K562 (cell line): ENCODE measurements around the gene PCED1B.

Experiments used
- CTCF ChIP-seq, 3 experiments: IDR thresholded peaks in 2 of 3; conservative IDR thresholded peaks in 1 of 3; 2 replicates each; pipeline ENCODE4 v1.5.1; 2011 to 2012; ENCODE audit warnings: low read length in 3 of 3, mild to moderate bottlenecking in 3 of 3, control low read depth in 2 of 3, improper control_type of control experiment in 1 of 3, inconsistent platforms in 1 of 3, low read depth in 1 of 3, mixed read lengths in 1 of 3, moderate library complexity in 1 of 3; ENCODE audit not compliant: insufficient read depth in 2 of 3
- MYC ChIP-seq, 2 experiments: fragments of 250-450 bp in 1 of 2; sonication (Bioruptor Pico) in 1 of 2; IDR thresholded peaks; 2 replicates each; pipeline versions ENCODE4 v1.5.1 to v1.6.1; 2012 to 2021; ENCODE audit warnings: low read depth in 2 of 2, borderline replicate concordance in 1 of 2, improper control_type of control experiment in 1 of 2, low read length in 1 of 2, mild to moderate bottlenecking in 1 of 2, moderate library complexity in 1 of 2
- NCOA1 ChIP-seq: fragments of 450-650 bp; IDR thresholded peaks from 2 replicates; pipeline ENCODE4 v1.6.1; 2016; ENCODE audit warnings: low read depth
- PATZ1 ChIP-seq: fragments of 250-450 bp; sonication (Bioruptor Pico); IDR thresholded peaks from 2 replicates; pipeline ENCODE4 v1.5.0; 2020; ENCODE audit warnings: mild to moderate bottlenecking, borderline replicate concordance
- POLR2A ChIP-seq: fragments of 450-650 bp; conservative IDR thresholded peaks from 2 replicates; pipeline ENCODE4 v1.6.1; 2016
- POLR3G ChIP-seq: IDR thresholded peaks from 2 replicates; pipeline ENCODE4 v1.6.1; 2011; ENCODE audit not compliant: insufficient read length, insufficient replicate concordance; ENCODE audit errors: extremely low read depth
- RFX7 ChIP-seq: fragments of 250-450 bp; sonication (Bioruptor Pico); IDR thresholded peaks from 2 replicates; pipeline ENCODE4 v1.5.1; 2021; ENCODE audit warnings: mild to moderate bottlenecking
- SP1 ChIP-seq: sonication (generic); formaldehyde crosslinking; IDR thresholded peaks from 2 replicates; pipeline ENCODE4 v1.8.1; 2022; ENCODE audit warnings: mild to moderate bottlenecking, missing genetic modification reagents
- SREBF1 ChIP-seq: fragments of 150-350 bp; IDR thresholded peaks from 2 replicates; pipeline ENCODE4 v1.6.1; 2014; ENCODE audit warnings: antibody characterized with exemption, low read depth, low read length, borderline replicate concordance
- ZNF395 ChIP-seq: fragments of 200-800 bp; sonication (Bioruptor generic); IDR thresholded peaks from 2 replicates; pipeline ENCODE4 v1.6.1; 2017; ENCODE audit warnings: missing genetic modification characterization, missing compliant biosample characterization

- TF ChIP-seq SREBF1 (no peak), PATZ1 (no peak), SP1 (no peak), POLR3G (no peak), ZNF395 (CRISPR knock-in tag) (no peak), RFX7 (CRISPR knock-in tag) (no peak), NCOA1 (no peak), POLR2A (no peak), CTCF (IDR thresholded peaks at IDR 0.05 in 2 of 3, conservative IDR thresholded peaks at IDR 0.05 in 1 of 3; ENCODE audit: insufficient read depth in 2 of 3, low read depth in 1 of 3, low read length in 3 of 3) (no peak), MYC (IDR thresholded peaks at IDR 0.05; ENCODE audit: low read depth, low read length) (no peak), MYC (CRISPR knock-in tag; IDR thresholded peaks at IDR 0.05; ENCODE audit: borderline replicate concordance, low read depth) (no peak)
These were observed 18.0 kb downstream of the PCED1B start for GRCh38 chr12:47097276-47097896.
